ENCODE measurements around the gene FSTL4. TPM values are rescaled to one million over a fixed set of nuclear protein-coding genes. Genes with fewer than 3 reads are reported as not detected.

The FSTL4 gene
- total and polyA plus RNA-seq, 2 experiments from 2014 or later: 1.4 to 2.8 TPM

DNA sequence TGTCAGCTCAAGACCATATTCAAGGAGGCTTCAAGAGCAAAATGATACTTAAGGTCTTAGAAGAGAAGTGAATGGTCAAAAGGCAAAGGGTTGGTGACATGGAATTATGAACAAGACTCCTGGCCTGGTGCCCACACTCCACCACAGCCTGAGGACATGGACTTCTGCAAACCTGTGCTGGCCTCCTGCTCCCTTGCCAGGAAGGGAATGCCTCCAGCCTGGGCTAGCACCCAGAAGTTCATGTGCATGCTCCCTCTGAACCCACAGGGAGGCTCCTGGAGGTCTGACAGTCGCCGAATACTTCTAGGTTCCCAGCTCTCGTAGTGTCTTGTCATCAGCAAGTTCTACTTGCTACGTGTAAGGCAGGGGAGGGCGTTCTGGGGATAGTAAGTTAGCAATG lies 156.7 kb downstream of the FSTL4 start:
- Mint-ChIP-seq H3K4me3 (no peak overlapping the region), H3K9me3 (no peaks in the 10 kb centered on the region), H3K27ac (no peak overlapping the region), H3K36me3 (ENCODE audit: low read depth) (no peaks in the 10 kb centered on the region), H3K4me1 (peaks cover 11% of the 10 kb centered on the region), H3K27me3 (ENCODE audit: insufficient read depth, low read depth, poor library complexity) (peaks cover 2% of the 10 kb centered on the region)
- TF ChIP-seq, protein P1, sequence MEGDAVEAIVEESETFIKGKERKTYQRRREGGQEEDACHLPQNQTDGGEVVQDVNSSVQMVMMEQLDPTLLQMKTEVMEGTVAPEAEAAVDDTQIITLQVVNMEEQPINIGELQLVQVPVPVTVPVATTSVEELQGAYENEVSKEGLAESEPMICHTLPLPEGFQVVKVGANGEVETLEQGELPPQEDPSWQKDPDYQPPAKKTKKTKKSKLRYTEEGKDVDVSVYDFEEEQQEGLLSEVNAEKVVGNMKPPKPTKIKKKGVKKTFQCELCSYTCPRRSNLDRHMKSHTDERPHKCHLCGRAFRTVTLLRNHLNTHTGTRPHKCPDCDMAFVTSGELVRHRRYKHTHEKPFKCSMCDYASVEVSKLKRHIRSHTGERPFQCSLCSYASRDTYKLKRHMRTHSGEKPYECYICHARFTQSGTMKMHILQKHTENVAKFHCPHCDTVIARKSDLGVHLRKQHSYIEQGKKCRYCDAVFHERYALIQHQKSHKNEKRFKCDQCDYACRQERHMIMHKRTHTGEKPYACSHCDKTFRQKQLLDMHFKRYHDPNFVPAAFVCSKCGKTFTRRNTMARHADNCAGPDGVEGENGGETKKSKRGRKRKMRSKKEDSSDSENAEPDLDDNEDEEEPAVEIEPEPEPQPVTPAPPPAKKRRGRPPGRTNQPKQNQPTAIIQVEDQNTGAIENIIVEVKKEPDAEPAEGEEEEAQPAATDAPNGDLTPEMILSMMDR (conservative IDR thresholded peaks at IDR 0.05; ENCODE audit: low read depth in 2 of 2): no peak
- no peak for TF ChIP-seq JUNB (IDR thresholded peaks at IDR 0.05; ENCODE audit: unreplicated experiment)
- no peak overlapping the region for H3K4me3 ChIP-seq
- no peak overlapping the region for H2AFZ ChIP-seq
- 0 out of 2 replicates have a peak, but pooled peaks cover 3% of the 10 kb centered on the region for H3K9me2 ChIP-seq (ENCODE audit: insufficient read depth)
- H3K4me2 ChIP-seq: no peak overlapping the region
- no peak overlapping the region for H3K27ac ChIP-seq (ENCODE audit: low read depth)
- no peaks in the 10 kb centered on the region; the same call in 1 of the 2 replicates for H3K4me1 ChIP-seq (ENCODE audit: insufficient read depth)
- H4K20me1 ChIP-seq (replicated peaks; ENCODE audit: insufficient read depth): no peaks in the 10 kb centered on the region
- no peaks in the 10 kb centered on the region for H3F3A ChIP-seq (replicated peaks; ENCODE audit: low read depth)
- DNase-seq (ENCODE audit: low spot score) (no peak), ATAC-seq (no peak)
- H3K79me2 ChIP-seq (replicated peaks; ENCODE audit: insufficient read depth): no peaks in the 10 kb centered on the region
- no peaks in the 10 kb centered on the region for H3K36me3 ChIP-seq (ENCODE audit: insufficient read depth)
- no peaks in the 10 kb centered on the region for H3K27me3 ChIP-seq (ENCODE audit: insufficient read depth)

DNA sequence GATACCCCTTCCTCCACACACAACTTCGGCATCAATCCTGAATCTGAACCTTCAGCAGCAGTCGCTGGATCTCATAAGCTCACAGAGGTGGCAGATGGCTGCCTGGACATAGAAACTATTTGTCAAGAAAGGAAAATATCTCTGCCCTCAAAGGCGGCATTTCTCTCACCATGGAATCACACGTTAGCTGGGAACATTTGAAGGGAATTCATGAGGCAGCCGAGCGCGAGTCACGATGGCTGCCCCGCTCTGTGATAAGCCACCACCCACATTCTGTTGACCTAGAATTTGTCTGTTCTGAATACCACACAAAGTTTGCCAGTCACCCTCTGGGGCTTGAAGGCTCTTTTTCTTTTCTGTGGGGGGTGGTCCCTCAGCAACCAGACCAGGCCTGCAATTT lies 157.9 kb downstream of the FSTL4 start:
- H3K79me2 ChIP-seq (replicated peaks; ENCODE audit: insufficient read depth): no peaks in the 10 kb centered on the region
- H3K4me1 ChIP-seq (ENCODE audit: insufficient read depth): no peaks in the 10 kb centered on the region
- H3K9me2 ChIP-seq (ENCODE audit: insufficient read depth): 0 out of 2 replicates have a peak, but pooled peaks cover 3% of the 10 kb centered on the region
- no peak overlapping the region for H3K4me3 ChIP-seq
- Mint-ChIP-seq H3K27ac (no peak overlapping the region), H3K9me3 (no peaks in the 10 kb centered on the region), H3K27me3 (ENCODE audit: insufficient read depth, low read depth, poor library complexity) (peaks cover 2% of the 10 kb centered on the region), H3K4me3 (no peak overlapping the region), H3K36me3 (ENCODE audit: low read depth) (no peaks in the 10 kb centered on the region), H3K4me1 (peaks cover 6% of the 10 kb centered on the region)
- H3K27ac ChIP-seq (ENCODE audit: low read depth): no peak overlapping the region
- H4K20me1 ChIP-seq (replicated peaks; ENCODE audit: insufficient read depth): no peaks in the 10 kb centered on the region
- ATAC-seq: no peak
- H3K4me2 ChIP-seq: no peak overlapping the region
- DNase-seq (ENCODE audit: low spot score): no peak
- no peak overlapping the region for H2AFZ ChIP-seq
- TF ChIP-seq, protein P2, sequence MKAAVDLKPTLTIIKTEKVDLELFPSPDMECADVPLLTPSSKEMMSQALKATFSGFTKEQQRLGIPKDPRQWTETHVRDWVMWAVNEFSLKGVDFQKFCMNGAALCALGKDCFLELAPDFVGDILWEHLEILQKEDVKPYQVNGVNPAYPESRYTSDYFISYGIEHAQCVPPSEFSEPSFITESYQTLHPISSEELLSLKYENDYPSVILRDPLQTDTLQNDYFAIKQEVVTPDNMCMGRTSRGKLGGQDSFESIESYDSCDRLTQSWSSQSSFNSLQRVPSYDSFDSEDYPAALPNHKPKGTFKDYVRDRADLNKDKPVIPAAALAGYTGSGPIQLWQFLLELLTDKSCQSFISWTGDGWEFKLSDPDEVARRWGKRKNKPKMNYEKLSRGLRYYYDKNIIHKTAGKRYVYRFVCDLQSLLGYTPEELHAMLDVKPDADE (IDR thresholded peaks at IDR 0.05): no peak
- TF ChIP-seq, protein P3, sequence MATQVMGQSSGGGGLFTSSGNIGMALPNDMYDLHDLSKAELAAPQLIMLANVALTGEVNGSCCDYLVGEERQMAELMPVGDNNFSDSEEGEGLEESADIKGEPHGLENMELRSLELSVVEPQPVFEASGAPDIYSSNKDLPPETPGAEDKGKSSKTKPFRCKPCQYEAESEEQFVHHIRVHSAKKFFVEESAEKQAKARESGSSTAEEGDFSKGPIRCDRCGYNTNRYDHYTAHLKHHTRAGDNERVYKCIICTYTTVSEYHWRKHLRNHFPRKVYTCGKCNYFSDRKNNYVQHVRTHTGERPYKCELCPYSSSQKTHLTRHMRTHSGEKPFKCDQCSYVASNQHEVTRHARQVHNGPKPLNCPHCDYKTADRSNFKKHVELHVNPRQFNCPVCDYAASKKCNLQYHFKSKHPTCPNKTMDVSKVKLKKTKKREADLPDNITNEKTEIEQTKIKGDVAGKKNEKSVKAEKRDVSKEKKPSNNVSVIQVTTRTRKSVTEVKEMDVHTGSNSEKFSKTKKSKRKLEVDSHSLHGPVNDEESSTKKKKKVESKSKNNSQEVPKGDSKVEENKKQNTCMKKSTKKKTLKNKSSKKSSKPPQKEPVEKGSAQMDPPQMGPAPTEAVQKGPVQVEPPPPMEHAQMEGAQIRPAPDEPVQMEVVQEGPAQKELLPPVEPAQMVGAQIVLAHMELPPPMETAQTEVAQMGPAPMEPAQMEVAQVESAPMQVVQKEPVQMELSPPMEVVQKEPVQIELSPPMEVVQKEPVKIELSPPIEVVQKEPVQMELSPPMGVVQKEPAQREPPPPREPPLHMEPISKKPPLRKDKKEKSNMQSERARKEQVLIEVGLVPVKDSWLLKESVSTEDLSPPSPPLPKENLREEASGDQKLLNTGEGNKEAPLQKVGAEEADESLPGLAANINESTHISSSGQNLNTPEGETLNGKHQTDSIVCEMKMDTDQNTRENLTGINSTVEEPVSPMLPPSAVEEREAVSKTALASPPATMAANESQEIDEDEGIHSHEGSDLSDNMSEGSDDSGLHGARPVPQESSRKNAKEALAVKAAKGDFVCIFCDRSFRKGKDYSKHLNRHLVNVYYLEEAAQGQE (IDR thresholded peaks at IDR 0.05; ENCODE audit: unreplicated experiment): no peak
- TF ChIP-seq, protein P4, sequence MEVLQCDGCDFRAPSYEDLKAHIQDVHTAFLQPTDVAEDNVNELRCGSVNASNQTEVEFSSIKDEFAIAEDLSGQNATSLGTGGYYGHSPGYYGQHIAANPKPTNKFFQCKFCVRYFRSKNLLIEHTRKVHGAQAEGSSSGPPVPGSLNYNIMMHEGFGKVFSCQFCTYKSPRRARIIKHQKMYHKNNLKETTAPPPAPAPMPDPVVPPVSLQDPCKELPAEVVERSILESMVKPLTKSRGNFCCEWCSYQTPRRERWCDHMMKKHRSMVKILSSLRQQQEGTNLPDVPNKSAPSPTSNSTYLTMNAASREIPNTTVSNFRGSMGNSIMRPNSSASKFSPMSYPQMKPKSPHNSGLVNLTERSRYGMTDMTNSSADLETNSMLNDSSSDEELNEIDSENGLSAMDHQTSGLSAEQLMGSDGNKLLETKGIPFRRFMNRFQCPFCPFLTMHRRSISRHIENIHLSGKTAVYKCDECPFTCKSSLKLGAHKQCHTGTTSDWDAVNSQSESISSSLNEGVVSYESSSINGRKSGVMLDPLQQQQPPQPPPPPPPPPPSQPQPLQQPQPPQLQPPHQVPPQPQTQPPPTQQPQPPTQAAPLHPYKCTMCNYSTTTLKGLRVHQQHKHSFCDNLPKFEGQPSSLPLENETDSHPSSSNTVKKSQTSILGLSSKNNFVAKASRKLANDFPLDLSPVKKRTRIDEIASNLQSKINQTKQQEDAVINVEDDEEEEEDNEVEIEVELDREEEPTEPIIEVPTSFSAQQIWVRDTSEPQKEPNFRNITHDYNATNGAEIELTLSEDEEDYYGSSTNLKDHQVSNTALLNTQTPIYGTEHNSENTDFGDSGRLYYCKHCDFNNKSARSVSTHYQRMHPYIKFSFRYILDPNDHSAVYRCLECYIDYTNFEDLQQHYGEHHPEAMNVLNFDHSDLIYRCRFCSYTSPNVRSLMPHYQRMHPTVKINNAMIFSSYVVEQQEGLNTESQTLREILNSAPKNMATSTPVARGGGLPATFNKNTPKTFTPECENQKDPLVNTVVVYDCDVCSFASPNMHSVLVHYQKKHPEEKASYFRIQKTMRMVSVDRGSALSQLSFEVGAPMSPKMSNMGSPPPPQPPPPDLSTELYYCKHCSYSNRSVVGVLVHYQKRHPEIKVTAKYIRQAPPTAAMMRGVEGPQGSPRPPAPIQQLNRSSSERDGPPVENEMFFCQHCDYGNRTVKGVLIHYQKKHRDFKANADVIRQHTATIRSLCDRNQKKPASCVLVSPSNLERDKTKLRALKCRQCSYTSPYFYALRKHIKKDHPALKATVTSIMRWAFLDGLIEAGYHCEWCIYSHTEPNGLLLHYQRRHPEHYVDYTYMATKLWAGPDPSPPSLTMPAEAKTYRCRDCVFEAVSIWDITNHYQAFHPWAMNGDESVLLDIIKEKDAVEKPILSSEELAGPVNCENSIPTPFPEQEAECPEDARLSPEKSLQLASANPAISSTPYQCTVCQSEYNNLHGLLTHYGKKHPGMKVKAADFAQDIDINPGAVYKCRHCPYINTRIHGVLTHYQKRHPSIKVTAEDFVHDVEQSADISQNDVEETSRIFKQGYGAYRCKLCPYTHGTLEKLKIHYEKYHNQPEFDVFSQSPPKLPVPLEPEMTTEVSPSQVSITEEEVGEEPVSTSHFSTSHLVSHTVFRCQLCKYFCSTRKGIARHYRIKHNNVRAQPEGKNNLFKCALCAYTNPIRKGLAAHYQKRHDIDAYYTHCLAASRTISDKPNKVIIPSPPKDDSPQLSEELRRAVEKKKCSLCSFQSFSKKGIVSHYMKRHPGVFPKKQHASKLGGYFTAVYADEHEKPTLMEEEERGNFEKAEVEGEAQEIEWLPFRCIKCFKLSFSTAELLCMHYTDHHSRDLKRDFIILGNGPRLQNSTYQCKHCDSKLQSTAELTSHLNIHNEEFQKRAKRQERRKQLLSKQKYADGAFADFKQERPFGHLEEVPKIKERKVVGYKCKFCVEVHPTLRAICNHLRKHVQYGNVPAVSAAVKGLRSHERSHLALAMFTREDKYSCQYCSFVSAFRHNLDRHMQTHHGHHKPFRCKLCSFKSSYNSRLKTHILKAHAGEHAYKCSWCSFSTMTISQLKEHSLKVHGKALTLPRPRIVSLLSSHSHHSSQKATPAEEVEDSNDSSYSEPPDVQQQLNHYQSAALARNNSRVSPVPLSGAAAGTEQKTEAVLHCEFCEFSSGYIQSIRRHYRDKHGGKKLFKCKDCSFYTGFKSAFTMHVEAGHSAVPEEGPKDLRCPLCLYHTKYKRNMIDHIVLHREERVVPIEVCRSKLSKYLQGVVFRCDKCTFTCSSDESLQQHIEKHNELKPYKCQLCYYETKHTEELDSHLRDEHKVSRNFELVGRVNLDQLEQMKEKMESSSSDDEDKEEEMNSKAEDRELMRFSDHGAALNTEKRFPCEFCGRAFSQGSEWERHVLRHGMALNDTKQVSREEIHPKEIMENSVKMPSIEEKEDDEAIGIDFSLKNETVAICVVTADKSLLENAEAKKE (CRISPR knock-in tag; IDR thresholded peaks at IDR 0.05): no peak
- H3F3A ChIP-seq (replicated peaks; ENCODE audit: low read depth): no peaks in the 10 kb centered on the region
- no peaks in the 10 kb centered on the region for H3K27me3 ChIP-seq (ENCODE audit: insufficient read depth)
- no peaks in the 10 kb centered on the region for H3K36me3 ChIP-seq (ENCODE audit: insufficient read depth)
